RWPE1 (cell line): ENCODE data around the gene LPIN3.
A peak's percentile ranks its signal among the peaks of the same experiment; 100 is the strongest.

Experiments
- CTCF ChIA-PET: fragments of 350-600 bp; sonication (Branson Sonifier 250); formaldehyde crosslinking; extraction: SDS; loops from one replicate; lab custom pipeline; 2021; lab: Yijun Ruan, JAX
- POLR2A ChIA-PET: fragments of 400-600 bp; formaldehyde crosslinking; extraction: SDS; loops from one replicate; lab custom pipeline; 2020; ENCODE audit warnings: antibody characterized with exemption; ENCODE audit not compliant: low non-redundant PET; lab: Yijun Ruan, JAX
- DNase-seq: peaks from one replicate; pipeline ENCODE4 v3.0.0; 2012; ENCODE audit warnings: low spot score
- H3K27ac ChIP-seq: fragments of 450-650 bp; 2 replicates; pipeline ENCODE4 v1.5.1; 2017
- CTCF ChIP-seq: fragments of 450-650 bp; conservative IDR thresholded peaks from 2 replicates; pipeline ENCODE4 v1.5.1; 2017; ENCODE audit warnings: low read depth, mild to moderate bottlenecking

Gene LPIN3

GRCh38 chr20:41331731-41332130 is 8.9 kb upstream of the LPIN3 start:
- no peak overlapping the region for H3K27ac ChIP-seq
- CTCF ChIA-PET = interaction anchor here (0.6 kb wide), 1 partner anchor 159 kb away, joined by 3 read pairs; no protein-coding TSS in a partner anchor
- no peak for TF ChIP-seq CTCF
- POLR2A ChIA-PET = no interaction called here
- no peak for DNase-seq

- H3K27ac ChIP-seq = no peak overlapping the region
- DNase-seq = no peak
- CTCF ChIA-PET = interaction anchor here (0.6 kb wide), 1 partner anchor 17 kb away, joined by 3 read pairs; no protein-coding TSS in a partner anchor
- no peak for TF ChIP-seq CTCF
- POLR2A ChIA-PET = no interaction called here
Observed at GRCh38 chr20:41334036-41334435, 6.6 kb upstream of the LPIN3 start.

GRCh38 chr20:41334443-41335421 is 5.9 kb upstream of the LPIN3 start:
- no peak for DNase-seq
- CTCF ChIA-PET = interaction anchor here (0.6 to 0.8 kb wide), 2 partner anchors 18 to 475 kb away, joined by 3 to 4 read pairs; no protein-coding TSS in a partner anchor
- TF ChIP-seq CTCF = no peak
- POLR2A ChIA-PET = no interaction called here
- H3K27ac ChIP-seq = peak overlapping the region; percentile 0; the same call in 1 of the 2 replicates

GRCh38 chr20:41335591-41335990 is 5.0 kb upstream of the LPIN3 start:
- peak overlapping the region; percentile 0; the same call in 1 of the 2 replicates for H3K27ac ChIP-seq
- CTCF ChIA-PET = no interaction called here
- POLR2A ChIA-PET = no interaction called here
- TF ChIP-seq CTCF = no peak
- no peak for DNase-seq

GRCh38 chr20:41336711-41337492 is 3.7 kb upstream of the LPIN3 start:
- no peak for DNase-seq
- no peak for TF ChIP-seq CTCF
- peak overlapping the region; percentile 5; the same call in 1 of the 2 replicates for H3K27ac ChIP-seq
- CTCF ChIA-PET = interaction anchor here (0.7 to 5.4 kb wide), 2 partner anchors 104 to 164 kb away, joined by 3 to 96 read pairs; no protein-coding TSS in a partner anchor
- POLR2A ChIA-PET = no interaction called here

- peak; percentile 100 for TF ChIP-seq CTCF
- POLR2A ChIA-PET = interaction anchor here (0.6 to 1.4 kb wide), 3 partner anchors 80 to 353 kb away, joined by 3 read pairs; no protein-coding TSS in a partner anchor
- CTCF ChIA-PET = interaction anchor here (0.6 to 5.4 kb wide), 61 partner anchors 9 to 1841 kb away, joined by 3 to 96 read pairs (median 4); no protein-coding TSS in a partner anchor
- H3K27ac ChIP-seq = peak overlapping the region; percentile 83
- DNase-seq = peak; percentile 95
Observed at GRCh38 chr20:41339957-41340326, 679 bp upstream of the LPIN3 start.
